ENCODE data around the gene DHRS7C.

GRCh38 chr17:9820448-9820847 lies 29.1 kb upstream of the DHRS7C start:
- TF ChIP-seq, protein P1, sequence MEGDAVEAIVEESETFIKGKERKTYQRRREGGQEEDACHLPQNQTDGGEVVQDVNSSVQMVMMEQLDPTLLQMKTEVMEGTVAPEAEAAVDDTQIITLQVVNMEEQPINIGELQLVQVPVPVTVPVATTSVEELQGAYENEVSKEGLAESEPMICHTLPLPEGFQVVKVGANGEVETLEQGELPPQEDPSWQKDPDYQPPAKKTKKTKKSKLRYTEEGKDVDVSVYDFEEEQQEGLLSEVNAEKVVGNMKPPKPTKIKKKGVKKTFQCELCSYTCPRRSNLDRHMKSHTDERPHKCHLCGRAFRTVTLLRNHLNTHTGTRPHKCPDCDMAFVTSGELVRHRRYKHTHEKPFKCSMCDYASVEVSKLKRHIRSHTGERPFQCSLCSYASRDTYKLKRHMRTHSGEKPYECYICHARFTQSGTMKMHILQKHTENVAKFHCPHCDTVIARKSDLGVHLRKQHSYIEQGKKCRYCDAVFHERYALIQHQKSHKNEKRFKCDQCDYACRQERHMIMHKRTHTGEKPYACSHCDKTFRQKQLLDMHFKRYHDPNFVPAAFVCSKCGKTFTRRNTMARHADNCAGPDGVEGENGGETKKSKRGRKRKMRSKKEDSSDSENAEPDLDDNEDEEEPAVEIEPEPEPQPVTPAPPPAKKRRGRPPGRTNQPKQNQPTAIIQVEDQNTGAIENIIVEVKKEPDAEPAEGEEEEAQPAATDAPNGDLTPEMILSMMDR (IDR thresholded peaks at IDR 0.05; ENCODE audit: insufficient read depth, low read length, poor library complexity, severe bottlenecking), result no peak
- TF ChIP-seq EZH2phosphoT487 (conservative IDR thresholded peaks at IDR 0.05; ENCODE audit: low read length), result no peak

All from SU-DHL-6 (cell line).